Neural progenitor cell (in vitro differentiated cells): ENCODE measurements around the gene EPHB6.

Source experiments
- CTCF ChIP-seq: fragments of 200-600 bp; sonication (generic); IDR thresholded peaks from 2 replicates; pipeline ENCODE4 v1.5.1; 2017; ENCODE audit warnings: antibody characterized with exemption, mild to moderate bottlenecking
- EZH2 ChIP-seq: fragments of 200-600 bp; sonication (generic); IDR thresholded peaks from 2 replicates; pipeline ENCODE4 v1.6.1; 2017; ENCODE audit warnings: antibody characterized with exemption, mild to moderate bottlenecking, moderate library complexity
- EZH2phosphoT487 ChIP-seq: fragments of 200-600 bp; sonication (generic); IDR thresholded peaks from 2 replicates; pipeline ENCODE4 v1.6.1; 2017; ENCODE audit warnings: antibody characterized with exemption

GRCh38 chr7:142910481-142910880, 55.6 kb downstream of the EPHB6 start:
- TF ChIP-seq CTCF: no peak
- TF ChIP-seq EZH2phosphoT487: no peak
- no peak for TF ChIP-seq EZH2
